H1 (cell line): ENCODE data around the gene TXNDC11. TPM values are rescaled to one million over a fixed set of nuclear protein-coding genes. Genes with fewer than 3 reads are reported as not detected.

ENCODE experiments used
- CTCF ChIA-PET: fragments of 300-600 bp; sonication (Branson Sonifier 250); formaldehyde crosslinking; loops from one replicate; lab custom pipeline; 2021; ENCODE audit not compliant: partially characterized antibody; lab: Charles Lee
- POLR2A ChIA-PET: fragments of 300-600 bp; sonication (Branson Sonifier 250); formaldehyde crosslinking; loops from one replicate; lab custom pipeline; 2021; ENCODE audit warnings: inconsistent platforms; ENCODE audit not compliant: partially characterized antibody; lab: Charles Lee
- DNase-seq, 2 experiments: peaks; one replicate each; pipeline versions ENCODE4 v3.0.0 to v3.0.0-alpha.2; 2010 to 2022; ENCODE audit warnings: low spot score in 2 of 2, low read depth in 1 of 2, mixed read lengths in 1 of 2
- FAIRE-seq: peaks from 2 replicates; lab custom pipeline; 2011; peaks lifted over from hg19 to GRCh38; lab: Jason Lieb, UNC
- H2AFZ ChIP-seq: 2 replicates; pipeline ENCODE4 v1.8.1; 2012; ENCODE audit warnings: low read length, inconsistent platforms
- H2AK5ac ChIP-seq: 2 replicates; pipeline ENCODE4 v1.6.1; 2013; ENCODE audit warnings: low read depth, low read length
- H2BK120ac ChIP-seq: replicated peaks from 2 replicates; pipeline ENCODE3; 2013; ENCODE audit warnings: low read depth, low read length, inconsistent platforms
- H2BK12ac ChIP-seq: 2 replicates; pipeline ENCODE4 v1.6.1; 2013; ENCODE audit warnings: low read depth, low read length
- H2BK15ac ChIP-seq: 2 replicates; pipeline ENCODE4 v1.6.1; 2013; ENCODE audit warnings: low read length
- H2BK20ac ChIP-seq: 2 replicates; pipeline ENCODE4 v1.6.1; 2013; ENCODE audit warnings: low read length
- H2BK5ac ChIP-seq: 2 replicates; pipeline ENCODE4 v1.6.1; 2013; ENCODE audit warnings: low read depth, low read length
- H3K14ac ChIP-seq: 2 replicates; pipeline ENCODE4 v1.6.1; 2013; ENCODE audit warnings: inconsistent platforms; ENCODE audit not compliant: insufficient read length
- H3K18ac ChIP-seq: 2 replicates; pipeline ENCODE4 v1.6.1; 2013; ENCODE audit warnings: low read length; ENCODE audit errors: extremely low read depth
- H3K23ac ChIP-seq: 2 replicates; pipeline ENCODE4 v1.6.1; 2013; ENCODE audit warnings: inconsistent platforms; ENCODE audit not compliant: insufficient read length
- H3K23me2 ChIP-seq: 2 replicates; pipeline ENCODE4 v1.6.1; 2013; ENCODE audit warnings: low read depth, low read length
- H3K27ac ChIP-seq: 2 replicates; pipeline ENCODE4 v1.6.1; 2011; ENCODE audit warnings: low read depth, low read length, inconsistent platforms
- H3K27me3 ChIP-seq, 4 experiments: replicated peaks in 1 of 4; 1 replicate in 1 of 4; 2 replicates in 3 of 4; pipeline versions ENCODE4 v1.6.1 to v1.8.1; 2011 to 2013; ENCODE audit warnings: low read length in 3 of 4, mild to moderate bottlenecking in 3 of 4, inconsistent platforms in 2 of 4, mixed read lengths in 2 of 4, moderate library complexity in 1 of 4; ENCODE audit not compliant: control insufficient read depth in 3 of 4, insufficient read depth in 3 of 4; ENCODE audit errors: extremely low read depth in 1 of 4
- H3K36me3 ChIP-seq, 4 experiments: 2 replicates each; pipeline versions ENCODE4 v1.6.1 to v1.8.1; 2011 to 2013; ENCODE audit warnings: mild to moderate bottlenecking in 4 of 4, low read length in 3 of 4, moderate library complexity in 2 of 4, control low read depth in 1 of 4, inconsistent platforms in 1 of 4; ENCODE audit not compliant: insufficient read depth in 4 of 4, control insufficient read depth in 2 of 4
- H3K4ac ChIP-seq: replicated peaks from 2 replicates; pipeline ENCODE3; 2013; ENCODE audit warnings: low read length, low read depth, mixed read lengths, inconsistent platforms; ENCODE audit not compliant: insufficient read length
- H3K4me1 ChIP-seq, 4 experiments: replicated peaks in 1 of 4; 1 replicate in 1 of 4; 2 replicates in 3 of 4; pipeline versions ENCODE4 v1.6.1 to v1.8.1; 2011 to 2013; ENCODE audit warnings: low read length in 3 of 4, inconsistent platforms in 2 of 4, mixed read lengths in 1 of 4; ENCODE audit not compliant: insufficient read depth in 4 of 4, control insufficient read depth in 3 of 4
- H3K4me2 ChIP-seq, 2 experiments: 2 replicates each; pipeline versions ENCODE4 v1.6.1 to v1.8.1; 2011 to 2013; ENCODE audit warnings: low read depth in 2 of 2, low read length in 2 of 2, control low read depth in 1 of 2, inconsistent platforms in 1 of 2, mild to moderate bottlenecking in 1 of 2; ENCODE audit not compliant: insufficient read depth in 1 of 2
- H3K4me3 ChIP-seq, 4 experiments: fragments of 200-600, 300-600 bp in 1 of 4; sonication (generic), shearing (Covaris generic), sonication (Bioruptor Twin) in 1 of 4; 2 replicates each; pipeline versions ENCODE4 v1.5.1 to v1.8.1; 2011 to 2016; ENCODE audit warnings: low read length in 4 of 4, low read depth in 3 of 4, control low read depth in 2 of 4, inconsistent platforms in 2 of 4, mild to moderate bottlenecking in 2 of 4, mixed read lengths in 1 of 4, moderate library complexity in 1 of 4; ENCODE audit not compliant: insufficient read depth in 2 of 4; ENCODE audit errors: extremely low read depth in 1 of 4
- H3K56ac ChIP-seq: replicated peaks from 2 replicates; pipeline ENCODE3; 2013; ENCODE audit warnings: low read depth, mild to moderate bottlenecking, mixed read lengths, low read length, inconsistent platforms; ENCODE audit not compliant: insufficient read length
- H3K79me1 ChIP-seq: 2 replicates; pipeline ENCODE4 v1.6.1; 2013; ENCODE audit warnings: low read depth, low read length, control low read depth
- H3K79me2 ChIP-seq, 2 experiments: 2 replicates each; pipeline versions ENCODE4 v1.6.1 to v1.8.1; 2012 to 2013; ENCODE audit warnings: low read length in 2 of 2, mild to moderate bottlenecking in 2 of 2, inconsistent platforms in 1 of 2; ENCODE audit not compliant: insufficient read depth in 2 of 2, control insufficient read depth in 1 of 2
- H3K9ac ChIP-seq, 4 experiments: replicated peaks in 1 of 4; 1 replicate in 1 of 4; 2 replicates in 3 of 4; pipeline versions ENCODE4 v1.6.1 to v1.8.1; 2011 to 2013; ENCODE audit warnings: low read depth in 3 of 4, low read length in 3 of 4, control low read depth in 2 of 4, mild to moderate bottlenecking in 2 of 4, moderate library complexity in 2 of 4, inconsistent platforms in 1 of 4; ENCODE audit errors: extremely low read depth in 1 of 4
- H3K9me3 ChIP-seq, 2 experiments: 2 replicates each; pipeline versions ENCODE4 v1.6.1 to v1.8.1; 2012 to 2013; ENCODE audit warnings: mild to moderate bottlenecking in 2 of 2, moderate library complexity in 2 of 2, control low read depth in 1 of 2, inconsistent platforms in 1 of 2, low read depth in 1 of 2, low read length in 1 of 2, mixed read lengths in 1 of 2; ENCODE audit not compliant: insufficient read depth in 2 of 2
- H4K20me1 ChIP-seq, 2 experiments: replicated peaks in 1 of 2; 2 replicates each; pipeline versions ENCODE3 to v1.8.1; 2011 to 2013; ENCODE audit warnings: inconsistent platforms in 2 of 2, low read length in 2 of 2, mild to moderate bottlenecking in 1 of 2; ENCODE audit not compliant: insufficient read depth in 2 of 2, control insufficient read depth in 1 of 2
- H4K5ac ChIP-seq: 2 replicates; pipeline ENCODE4 v1.6.1; 2013; ENCODE audit warnings: low read length, low read depth, mixed read lengths, inconsistent platforms; ENCODE audit not compliant: insufficient read length
- H4K8ac ChIP-seq: 2 replicates; pipeline ENCODE4 v1.8.0; 2013; ENCODE audit warnings: mild to moderate bottlenecking, moderate library complexity, low read length, inconsistent platforms; ENCODE audit not compliant: insufficient read depth; ENCODE audit errors: extremely low read depth
- H4K91ac ChIP-seq: replicated peaks from 2 replicates; pipeline ENCODE3; 2013; ENCODE audit warnings: low read length, mixed read lengths, inconsistent platforms; ENCODE audit not compliant: insufficient read length
- CBX8 ChIP-seq: fragments of 300-800, 300-1000 bp; sonication (generic); IDR thresholded peaks from 2 replicates; pipeline ENCODE4 v1.7.1; 2016; ENCODE audit warnings: low read depth, low read length, borderline replicate concordance
- FOSL1 ChIP-seq: IDR thresholded peaks from 2 replicates; pipeline ENCODE4 v1.6.1; 2011; ENCODE audit warnings: mild to moderate bottlenecking, low read depth, low read length, moderate library complexity; ENCODE audit not compliant: insufficient read depth
- HDAC2 ChIP-seq, 2 experiments: fragments of 300-600 bp in 1 of 2; sonication (generic) in 1 of 2; IDR thresholded peaks; 2 replicates each; pipeline ENCODE4 v1.6.1; 2011 to 2012; ENCODE audit warnings: low read depth in 2 of 2, low read length in 2 of 2, mild to moderate bottlenecking in 2 of 2, moderate library complexity in 2 of 2, borderline replicate concordance in 1 of 2, inconsistent platforms in 1 of 2
- JUN ChIP-seq: IDR thresholded peaks from 2 replicates; pipeline ENCODE4 v1.6.1; 2011; ENCODE audit warnings: low read depth, mild to moderate bottlenecking, improper control_type of control experiment, low read length
- POLR2A ChIP-seq, 2 experiments: IDR thresholded peaks; 1 replicate in 1 of 2; 2 replicates in 1 of 2; pipeline ENCODE4 v1.6.1; 2011; ENCODE audit warnings: low read depth in 2 of 2, low read length in 2 of 2, mild to moderate bottlenecking in 2 of 2; ENCODE audit errors: control extremely low read depth in 1 of 2
- RFX5 ChIP-seq: IDR thresholded peaks from 2 replicates; pipeline ENCODE4 v1.6.1; 2011; ENCODE audit warnings: low read depth, low read length, improper control_type of control experiment, borderline replicate concordance
- SP4 ChIP-seq: IDR thresholded peaks from 2 replicates; pipeline ENCODE4 v1.6.1; 2012; ENCODE audit warnings: low read length, inconsistent platforms
- TAF1 ChIP-seq: IDR thresholded peaks from 2 replicates; pipeline ENCODE4 v1.6.1; 2011; ENCODE audit warnings: mild to moderate bottlenecking, low read depth, low read length
- WGBS, 2 experiments: shearing (Covaris generic) in 1 of 2; methylation state at CpG; one replicate each; pipeline versions ENCODE4 v1.1.6 to v1.1.7; 2013 to 2015; ENCODE audit warnings: low lambda C conversion rate in 2 of 2, mixed read lengths in 2 of 2, inconsistent platforms in 1 of 2, low coverage in 1 of 2, missing lambda C conversion rate in 1 of 2; ENCODE audit not compliant: insufficient replicate concordance in 2 of 2, insufficient coverage in 1 of 2, insufficient read length in 1 of 2; ENCODE audit errors: extremely low coverage in 1 of 2, missing lambda C conversion rate in 1 of 2; 5-methylcytosine and 5-hydroxymethylcytosine counted together
- polyA plus RNA-seq, 7 experiments: library from polyadenylated mRNA; depleted of rRNA in 3 of 7; stranded (reverse) in 5 of 7; unstranded in 2 of 7; fragments of >200 nt in 5 of 7; fragments of 200-250 nt in 2 of 7; gene quantifications; 1 replicate in 5 of 7; 2 replicates in 1 of 7; 4 replicates in 1 of 7; pipeline versions ENCODE4 v1.2.1 to v1.2.3, GENCODE V29; 2011 to 2013; ENCODE audit warnings: missing spikeins in 2 of 7, mixed read lengths in 2 of 7
- total RNA-seq: library from RNA; stranded (reverse); fragmentation: NEBNext Ultra II Directional; extraction: Animal tissue kit (Norgen Biotek cat#: 25700); gene quantifications from 2 replicates; pipeline ENCODE4 v1.2.1, GENCODE V29; 2021
- TF ChIP-seq, protein P1 (sequence below), 3 experiments: IDR thresholded peaks; 1 replicate in 2 of 3; 2 replicates in 1 of 3; pipeline versions ENCODE4 v1.5.1 to v1.6.1; 2011; ENCODE audit warnings: low read length in 3 of 3, mild to moderate bottlenecking in 3 of 3, inconsistent platforms in 2 of 3, low read depth in 1 of 3, moderate library complexity in 1 of 3; ENCODE audit not compliant: insufficient read depth in 1 of 3; ENCODE audit errors: control extremely low read depth in 1 of 3

Gene TXNDC11
- total and polyA plus RNA-seq, 2 of the 8 experiments (the other 6 are each of a cell fraction or from before 2014, with no cell fraction given) = 13.5 to 13.8 TPM

DNA sequence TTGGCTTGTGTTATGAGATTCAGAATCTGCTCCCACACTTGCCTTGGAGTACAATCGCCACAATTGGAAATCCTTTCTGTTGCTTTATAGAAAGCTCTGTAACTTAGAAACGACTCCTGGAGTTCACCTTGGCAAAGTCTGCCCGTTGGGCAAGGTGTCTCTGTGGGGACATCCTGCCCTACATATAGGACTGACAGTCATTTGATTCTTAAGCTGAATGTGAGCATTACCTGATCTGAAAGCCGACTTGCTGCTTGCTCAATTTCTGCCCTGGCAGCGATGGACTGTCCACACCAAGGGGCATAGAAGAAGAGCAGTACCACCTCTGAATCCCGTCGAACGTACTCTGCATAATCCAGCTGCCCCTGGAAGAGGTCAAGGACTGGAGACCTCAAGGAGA is 6.9 kb downstream of the TXNDC11 start:
- no peak overlapping the region for H3K23ac ChIP-seq
- TF ChIP-seq HDAC2 (IDR thresholded peaks at IDR 0.05; ENCODE audit: borderline replicate concordance in 1 of 2, low read depth in 2 of 2, low read length in 2 of 2) (no peak), SP4 (no peak), RFX5 (no peak), TAF1 (no peak), CBX8 (no peak), FOSL1 (no peak), POLR2A (IDR thresholded peaks at IDR 0.05; ENCODE audit: control extremely low read depth in 1 of 2, low read depth in 2 of 2, low read length in 2 of 2) (no peak), JUN (no peak)
- TF ChIP-seq, protein P1, sequence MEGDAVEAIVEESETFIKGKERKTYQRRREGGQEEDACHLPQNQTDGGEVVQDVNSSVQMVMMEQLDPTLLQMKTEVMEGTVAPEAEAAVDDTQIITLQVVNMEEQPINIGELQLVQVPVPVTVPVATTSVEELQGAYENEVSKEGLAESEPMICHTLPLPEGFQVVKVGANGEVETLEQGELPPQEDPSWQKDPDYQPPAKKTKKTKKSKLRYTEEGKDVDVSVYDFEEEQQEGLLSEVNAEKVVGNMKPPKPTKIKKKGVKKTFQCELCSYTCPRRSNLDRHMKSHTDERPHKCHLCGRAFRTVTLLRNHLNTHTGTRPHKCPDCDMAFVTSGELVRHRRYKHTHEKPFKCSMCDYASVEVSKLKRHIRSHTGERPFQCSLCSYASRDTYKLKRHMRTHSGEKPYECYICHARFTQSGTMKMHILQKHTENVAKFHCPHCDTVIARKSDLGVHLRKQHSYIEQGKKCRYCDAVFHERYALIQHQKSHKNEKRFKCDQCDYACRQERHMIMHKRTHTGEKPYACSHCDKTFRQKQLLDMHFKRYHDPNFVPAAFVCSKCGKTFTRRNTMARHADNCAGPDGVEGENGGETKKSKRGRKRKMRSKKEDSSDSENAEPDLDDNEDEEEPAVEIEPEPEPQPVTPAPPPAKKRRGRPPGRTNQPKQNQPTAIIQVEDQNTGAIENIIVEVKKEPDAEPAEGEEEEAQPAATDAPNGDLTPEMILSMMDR (IDR thresholded peaks at IDR 0.05; ENCODE audit: control extremely low read depth in 1 of 3, insufficient read depth in 1 of 3, low read depth in 1 of 3, low read length in 3 of 3) = no peak
- TF ChIP-seq, all 59 proteins: peak for 0
- ChIA-PET CTCF (interaction anchor here (0.9 to 2.4 kb wide), 5 partner anchors 21 to 329 kb away, joined by 3 to 10 read pairs (median 3); no protein-coding TSS in a partner anchor), POLR2A (interaction anchor here (1.1 kb wide), 1 partner anchor 62 kb away, joined by 3 read pairs; the partner anchor contains the start of gene ZC3H7A)
- H3K14ac ChIP-seq = no peak overlapping the region
- WGBS, 2 experiments = 88% methylated on average over 8 of the region's 8 CpGs; no CpG with 5 or more reads in 1 of the 2 experiments
- H2AK5ac ChIP-seq = no peak overlapping the region
- no peak overlapping the region for H3K4me2 ChIP-seq
- H2BK12ac ChIP-seq = no peak overlapping the region
- H3K23me2 ChIP-seq = no peaks in the 10 kb centered on the region
- H3K79me1 ChIP-seq = no peaks in the 10 kb centered on the region; the same call in 1 of the 2 replicates
- no peak overlapping the region for H2BK120ac ChIP-seq
- 0 out of 2 replicates have a peak overlapping the region, but pooled peaks have one; percentile 73 for H2BK15ac ChIP-seq
- no peak for FAIRE-seq
- peaks cover 0 to 17% (median 14%) of the 10 kb centered on the region in 4 experiments; a peak in 6 of 8 replicates for H3K36me3 ChIP-seq
- H3K4ac ChIP-seq = no peak overlapping the region
- H3K4me1 ChIP-seq = peaks cover 0 to under 1% (median 0%) of the 10 kb centered on the region in 4 experiments; a peak in 1 of 7 replicates
- H2AFZ ChIP-seq = no peak overlapping the region
- no peaks in the 10 kb centered on the region for H3K9me3 ChIP-seq
- H3K79me2 ChIP-seq = peaks cover 0 to 26% of the 10 kb centered on the region in 2 experiments; a peak in 2 of 4 replicates
- H3K18ac ChIP-seq = no peak overlapping the region
- no peak overlapping the region for H3K4me3 ChIP-seq
- no peak overlapping the region for H4K91ac ChIP-seq
- H2BK5ac ChIP-seq = no peak overlapping the region
- no peak overlapping the region for H2BK20ac ChIP-seq
- H4K20me1 ChIP-seq = no peaks in the 10 kb centered on the region
- no peak overlapping the region for H4K5ac ChIP-seq
- no peak overlapping the region for H3K9ac ChIP-seq
- no peak overlapping the region for H3K27ac ChIP-seq
- H3K56ac ChIP-seq = no peak overlapping the region
- H4K8ac ChIP-seq = no peak overlapping the region; the same call in 1 of the 2 replicates
- no peaks in the 10 kb centered on the region for H3K27me3 ChIP-seq
- no peak for DNase-seq
